Kidney epithelial cell (primary cell): ENCODE measurements around the gene DLGAP4. TPM values are rescaled to one million over a fixed set of nuclear protein-coding genes. Genes with fewer than 3 reads are reported as not detected.

ENCODE experiments used
- DNase-seq: peaks from one replicate; pipeline ENCODE4 v3.0.0-alpha.2; 2010; ENCODE audit warnings: low read depth
- H3K27me3 ChIP-seq: 2 replicates; pipeline ENCODE4 v1.6.0; 2011; ENCODE audit warnings: low read length; ENCODE audit not compliant: control insufficient read depth, insufficient read depth
- H3K36me3 ChIP-seq: 2 replicates; pipeline ENCODE4 v1.5.1; 2011; ENCODE audit warnings: low read length; ENCODE audit not compliant: control insufficient read depth, insufficient read depth
- H3K4me3 ChIP-seq: 2 replicates; pipeline ENCODE4 v1.5.1; 2011; ENCODE audit warnings: low read depth, mild to moderate bottlenecking, control low read depth, low read length
- CTCF ChIP-seq: IDR thresholded peaks from 2 replicates; pipeline ENCODE4 v1.5.1; 2011; ENCODE audit warnings: mild to moderate bottlenecking, moderate library complexity, low read length, control low read depth, inconsistent platforms; ENCODE audit not compliant: insufficient read depth, poor library complexity, severe bottlenecking
- total RNA-seq: library from RNA; depleted of rRNA; stranded (reverse); fragments of >200 nt; gene quantifications from 2 replicates; pipeline ENCODE4 v1.2.3, GENCODE V29; 2015

DLGAP4 gene
- total RNA-seq, 1 donor from 2014 or later = 78.4 TPM

- H3K27me3 ChIP-seq = peaks cover 31% of the 10 kb centered on the region
- H3K4me3 ChIP-seq = no peak overlapping the region
- TF ChIP-seq CTCF = no peak
- no peaks in the 10 kb centered on the region for H3K36me3 ChIP-seq
- no peak for DNase-seq
Measured at GRCh38 chr20:36331209-36331608, 25.1 kb downstream of the DLGAP4 start.

GRCh38 chr20:36333841-36334240 lies 27.7 kb downstream of the DLGAP4 start:
- Histone ChIP-seq H3K27me3 (peaks cover 39% of the 10 kb centered on the region), H3K36me3 (no peaks in the 10 kb centered on the region), H3K4me3 (no peak overlapping the region)
- TF ChIP-seq CTCF = no peak
- no peak for DNase-seq

GRCh38 chr20:36334281-36335205 lies 28.4 kb downstream of the DLGAP4 start:
- no peak for DNase-seq
- H3K4me3 ChIP-seq = no peak overlapping the region
- TF ChIP-seq CTCF = no peak
- H3K36me3 ChIP-seq = no peaks in the 10 kb centered on the region
- H3K27me3 ChIP-seq = peaks cover 40% of the 10 kb centered on the region

- DNase-seq = no peak
- H3K4me3 ChIP-seq = no peak overlapping the region
- peaks cover 47% of the 10 kb centered on the region for H3K27me3 ChIP-seq
- no peaks in the 10 kb centered on the region for H3K36me3 ChIP-seq
- TF ChIP-seq CTCF = no peak
Measured at GRCh38 chr20:36335206-36335870, 29.2 kb downstream of the DLGAP4 start.

- no peak overlapping the region for H3K4me3 ChIP-seq
- H3K36me3 ChIP-seq = no peaks in the 10 kb centered on the region
- TF ChIP-seq CTCF = no peak
- DNase-seq = no peak
- H3K27me3 ChIP-seq = peaks cover 46% of the 10 kb centered on the region
Measured at GRCh38 chr20:36336204-36336603, 30.1 kb downstream of the DLGAP4 start.
